Suprapubic skin (tissue), 3 donors: ENCODE measurements around the gene SMARCA4.

Experiments used
- CTCF ChIP-seq, 2 donors: fragments of 200-600 bp in 1 of 2; fragments of 450-650 bp in 1 of 2; sonication (generic) in 1 of 2; IDR thresholded peaks; one replicate each; pipeline ENCODE4 v1.5.1; 2016 to 2019; ENCODE audit warnings: antibody characterized with exemption in 2 of 2, mild to moderate bottlenecking in 1 of 2, moderate library complexity in 1 of 2
- EP300 ChIP-seq: sonication (generic); formaldehyde crosslinking; IDR thresholded peaks from one replicate; pipeline ENCODE4 v1.6.1; 2017; ENCODE audit warnings: antibody characterized with exemption
- POLR2A ChIP-seq, 2 donors: fragments of 450-650 bp; IDR thresholded peaks; one replicate each; pipeline ENCODE4 v1.6.1; 2017; ENCODE audit warnings: antibody characterized with exemption in 2 of 2, mild to moderate bottlenecking in 2 of 2, moderate library complexity in 2 of 2

- no peak for TF ChIP-seq CTCF (IDR thresholded peaks at IDR 0.05)
- TF ChIP-seq EP300, result no peak
- no peak for TF ChIP-seq POLR2A (IDR thresholded peaks at IDR 0.05)
These were observed 30.2 kb downstream of the SMARCA4 start for GRCh38 chr19:10991076-10991475.
